Lower leg skin (tissue), 3 donors: ENCODE results near the gene LAMC3.

Experiments used
- CTCF ChIP-seq, 3 donors: fragments of 450-650 bp; IDR thresholded peaks; one replicate each; pipeline ENCODE4 v1.5.1; 2016; ENCODE audit warnings: antibody characterized with exemption in 3 of 3, mild to moderate bottlenecking in 3 of 3, moderate library complexity in 2 of 3
- POLR2A ChIP-seq, 2 donors: fragments of 450-650 bp; IDR thresholded peaks; one replicate each; pipeline ENCODE4 v1.6.1; 2016 to 2017; ENCODE audit warnings: antibody characterized with exemption in 2 of 2, mild to moderate bottlenecking in 1 of 2, moderate library complexity in 1 of 2

GRCh38 chr9:130997925-130998596, 10.9 kb upstream of the LAMC3 start:
- TF ChIP-seq POLR2A (IDR thresholded peaks at IDR 0.05) (no peak), CTCF (IDR thresholded peaks at IDR 0.05) (peak in 1 of 3 donors; percentile 6)
